CD14-positive monocyte (primary cell): ENCODE results near the gene MLLT10. TPM values are rescaled to one million over a fixed set of nuclear protein-coding genes. Genes with fewer than 3 reads are reported as not detected.

Source experiments
- DNase-seq, 3 donors: peaks; one replicate each; pipeline ENCODE4 v3.0.0-alpha.2; 2011 to 2022
- H2AFZ ChIP-seq: 2 replicates; pipeline ENCODE4 v1.6.0; 2012; ENCODE audit warnings: mild to moderate bottlenecking, low read depth, low read length, inconsistent platforms; ENCODE audit not compliant: insufficient read depth, poor library complexity, severe bottlenecking
- H3K27ac ChIP-seq, 2 donors: 1 replicate in 1 of 2; 2 replicates in 1 of 2; pipeline ENCODE4 v1.5.1; 2012 to 2013; ENCODE audit warnings: low read length in 2 of 2, control low read depth in 1 of 2, inconsistent platforms in 1 of 2, low read depth in 1 of 2, mild to moderate bottlenecking in 1 of 2
- H3K27me3 ChIP-seq, 2 donors: one replicate each; pipeline versions ENCODE4 v1.6.0 to v1.6.1; 2011 to 2013; ENCODE audit warnings: low read length in 2 of 2; ENCODE audit not compliant: control insufficient read depth in 2 of 2, insufficient read depth in 2 of 2
- H3K36me3 ChIP-seq, 2 donors: replicated peaks in 1 of 2; 1 replicate in 1 of 2; 2 replicates in 1 of 2; pipeline versions ENCODE4 v1.5.1 to v1.6.1; 2012 to 2013; ENCODE audit warnings: low read length in 2 of 2, control low read depth in 1 of 2, inconsistent platforms in 1 of 2, mild to moderate bottlenecking in 1 of 2; ENCODE audit not compliant: insufficient read depth in 2 of 2, control insufficient read depth in 1 of 2
- H3K4me1 ChIP-seq, 2 donors: 1 replicate in 1 of 2; 2 replicates in 1 of 2; pipeline versions ENCODE4 v1.5.1 to v1.6.1; 2012 to 2013; ENCODE audit warnings: low read length in 2 of 2, control low read depth in 1 of 2, inconsistent platforms in 1 of 2, mild to moderate bottlenecking in 1 of 2, moderate library complexity in 1 of 2; ENCODE audit not compliant: insufficient read depth in 2 of 2, control insufficient read depth in 1 of 2
- H3K4me2 ChIP-seq: replicated peaks from 2 replicates; pipeline ENCODE3; 2012; ENCODE audit warnings: low read length, moderate library complexity, mild to moderate bottlenecking; ENCODE audit not compliant: poor library complexity, severe bottlenecking; ENCODE audit errors: extremely low read depth
- H3K4me3 ChIP-seq, 3 experiments: fragments of 200-600 bp in 1 of 3; sonication (generic) in 1 of 3; replicated peaks in 1 of 3; 1 replicate in 2 of 3; 2 replicates in 1 of 3; pipeline ENCODE4 v1.5.1; 2011 to 2013; ENCODE audit warnings: low read length in 3 of 3, mild to moderate bottlenecking in 3 of 3, control low read depth in 2 of 3, low read depth in 2 of 3, inconsistent platforms in 1 of 3, moderate library complexity in 1 of 3
- H3K79me2 ChIP-seq: 2 replicates; pipeline ENCODE4 v1.6.0; 2012; ENCODE audit warnings: mild to moderate bottlenecking, control low read depth, inconsistent platforms, low read length, moderate library complexity; ENCODE audit not compliant: insufficient read depth
- H3K9ac ChIP-seq: 2 replicates; pipeline ENCODE4 v1.6.0; 2017; ENCODE audit warnings: low read length, mild to moderate bottlenecking; ENCODE audit not compliant: insufficient read depth, poor library complexity, severe bottlenecking
- H3K9me3 ChIP-seq, 2 donors: replicated peaks in 1 of 2; 1 replicate in 1 of 2; 2 replicates in 1 of 2; pipeline versions ENCODE4 v1.5.1 to v1.6.1; 2012 to 2013; ENCODE audit warnings: low read length in 2 of 2, control low read depth in 1 of 2; ENCODE audit not compliant: control insufficient read depth in 1 of 2, insufficient read depth in 1 of 2
- H4K20me1 ChIP-seq: 2 replicates; pipeline ENCODE4 v1.6.0; 2012; ENCODE audit warnings: mild to moderate bottlenecking, low read length, control low read depth, moderate library complexity; ENCODE audit not compliant: insufficient read depth
- H3K27ac Mint-ChIP-seq, 7 donors: one replicate each; pipeline ENCODE4 v1.8.0; 2020; ENCODE audit warnings: mild to moderate bottlenecking in 7 of 7, mixed read lengths in 7 of 7, moderate library complexity in 6 of 7, inconsistent platforms in 2 of 7
- H3K27me3 Mint-ChIP-seq, 3 donors: one replicate each; pipeline ENCODE4 v1.8.0; 2021 to 2022; ENCODE audit warnings: low read depth in 3 of 3, mild to moderate bottlenecking in 3 of 3, mixed read lengths in 3 of 3, moderate library complexity in 3 of 3, inconsistent platforms in 1 of 3
- H3K36me3 Mint-ChIP-seq, 2 donors: one replicate each; pipeline ENCODE4 v1.8.0; 2020; ENCODE audit warnings: mixed read lengths in 2 of 2, inconsistent platforms in 1 of 2, mild to moderate bottlenecking in 1 of 2
- H3K4me1 Mint-ChIP-seq: one replicate; pipeline ENCODE4 v1.8.0; 2020; ENCODE audit warnings: mild to moderate bottlenecking, mixed read lengths
- H3K4me3 Mint-ChIP-seq, 2 donors: one replicate each; pipeline ENCODE4 v1.8.0; 2020; ENCODE audit warnings: mild to moderate bottlenecking in 2 of 2, mixed read lengths in 2 of 2, moderate library complexity in 1 of 2
- H3K9me3 Mint-ChIP-seq, 7 donors: one replicate each; pipeline ENCODE4 v1.8.0; 2020 to 2022; ENCODE audit warnings: mixed read lengths in 7 of 7, mild to moderate bottlenecking in 6 of 7, moderate library complexity in 6 of 7, inconsistent platforms in 2 of 7
- WGBS: methylation state at CpG from one replicate; pipeline ENCODE4 v1.1.5; 2013; ENCODE audit warnings: missing lambda C conversion rate; ENCODE audit not compliant: insufficient coverage; 5-methylcytosine and 5-hydroxymethylcytosine counted together
- intact Hi-C, 2 donors: fragments of 100-400 bp; cut with micrococcal nuclease; formaldehyde crosslinking; loops; one replicate each; pipeline versions ENCODE4 v1.15.0 to v1.15.1; 2023
- polyA plus RNA-seq, 3 donors: library from polyadenylated mRNA; depleted of rRNA in 1 of 3; unstranded in 2 of 3; stranded (reverse) in 1 of 3; fragments of 300-500 nt in 2 of 3; fragments of >200 nt in 1 of 3; fragmentation: Illumina TruSeq in 2 of 3; gene quantifications; 1 replicate in 2 of 3; 2 replicates in 1 of 3; pipeline ENCODE4 v1.2.3, GENCODE V29; 2012 to 2021
- TF ChIP-seq, protein P1 (sequence below): fragments of 200-600 bp; IDR thresholded peaks from one replicate; pipeline ENCODE4 v1.8.0; 2022; ENCODE audit warnings: antibody characterized with exemption, mild to moderate bottlenecking

Gene MLLT10
- polyA plus RNA-seq, 3 donors = 4.9 to 39.1 (median 7.5) TPM

GRCh38 chr10:21532694-21533466, 1.2 kb upstream of the MLLT10 start:
- H3K4me1 ChIP-seq = peaks cover 18 to 26% of the 10 kb centered on the region in 2 donors
- peaks cover 34% of the 10 kb centered on the region for H3K79me2 ChIP-seq
- H3K27me3 Mint-ChIP-seq = no peaks in the 10 kb centered on the region
- H3K36me3 Mint-ChIP-seq = peaks cover 5 to 13% of the 10 kb centered on the region in 2 donors
- intact Hi-C loops = loop anchor here in 1 of 2 donors (10.0 kb wide), 3 partner anchors 692 to 1912 kb away; partner anchors contain the start of gene BMI1
- H3K27ac ChIP-seq = peak overlapping the region; percentile 81 to 82
- peak overlapping the region; percentile 75 to 95 (median 92) for H3K27ac Mint-ChIP-seq
- H3K4me2 ChIP-seq = peak overlapping the region; percentile 99
- H2AFZ ChIP-seq = peak overlapping the region; percentile 91
- H4K20me1 ChIP-seq = peaks cover 21% of the 10 kb centered on the region
- H3K9ac ChIP-seq = peak overlapping the region; percentile 75
- no peak for DNase-seq
- 19% methylated on average over 4 of the region's 10 CpGs for WGBS
- H3K4me3 ChIP-seq = peak overlapping the region; percentile 55 to 93 (median 91)
- TF ChIP-seq, protein P1, sequence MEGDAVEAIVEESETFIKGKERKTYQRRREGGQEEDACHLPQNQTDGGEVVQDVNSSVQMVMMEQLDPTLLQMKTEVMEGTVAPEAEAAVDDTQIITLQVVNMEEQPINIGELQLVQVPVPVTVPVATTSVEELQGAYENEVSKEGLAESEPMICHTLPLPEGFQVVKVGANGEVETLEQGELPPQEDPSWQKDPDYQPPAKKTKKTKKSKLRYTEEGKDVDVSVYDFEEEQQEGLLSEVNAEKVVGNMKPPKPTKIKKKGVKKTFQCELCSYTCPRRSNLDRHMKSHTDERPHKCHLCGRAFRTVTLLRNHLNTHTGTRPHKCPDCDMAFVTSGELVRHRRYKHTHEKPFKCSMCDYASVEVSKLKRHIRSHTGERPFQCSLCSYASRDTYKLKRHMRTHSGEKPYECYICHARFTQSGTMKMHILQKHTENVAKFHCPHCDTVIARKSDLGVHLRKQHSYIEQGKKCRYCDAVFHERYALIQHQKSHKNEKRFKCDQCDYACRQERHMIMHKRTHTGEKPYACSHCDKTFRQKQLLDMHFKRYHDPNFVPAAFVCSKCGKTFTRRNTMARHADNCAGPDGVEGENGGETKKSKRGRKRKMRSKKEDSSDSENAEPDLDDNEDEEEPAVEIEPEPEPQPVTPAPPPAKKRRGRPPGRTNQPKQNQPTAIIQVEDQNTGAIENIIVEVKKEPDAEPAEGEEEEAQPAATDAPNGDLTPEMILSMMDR = no peak
- H3K9me3 Mint-ChIP-seq = peaks cover 0 to 2% (median 0%) of the 10 kb centered on the region in 7 donors
- no peaks in the 10 kb centered on the region for H3K9me3 ChIP-seq
- no peaks in the 10 kb centered on the region for H3K27me3 ChIP-seq
- peaks cover 33% of the 10 kb centered on the region for H3K4me1 Mint-ChIP-seq
- peak overlapping the region; percentile 95 to 98 for H3K4me3 Mint-ChIP-seq
- H3K36me3 ChIP-seq = peaks cover 4 to 15% of the 10 kb centered on the region in 2 donors

DNA sequence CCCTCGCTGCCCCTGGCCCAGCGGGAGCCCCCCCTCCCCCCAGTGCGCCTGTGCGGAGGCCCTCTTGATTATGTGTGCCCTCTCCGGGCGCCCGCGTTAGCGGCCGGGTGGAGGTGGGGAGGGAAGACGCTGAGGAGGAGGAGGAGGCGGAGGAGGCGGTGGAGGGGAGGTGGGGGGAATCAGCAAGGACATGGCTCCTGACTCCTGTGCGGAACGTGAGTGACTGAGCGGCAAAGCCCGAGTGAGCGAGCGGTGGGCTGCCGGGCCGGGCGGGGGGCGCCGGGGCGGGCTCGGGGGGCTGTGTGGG, 201 bp downstream of the MLLT10 start:
- peak overlapping the region in 6 of 7 donors; percentile 32 to 89 (median 70) for H3K27ac Mint-ChIP-seq
- H3K4me3 Mint-ChIP-seq = peak overlapping the region; percentile 90 to 98
- 2% methylated on average over 7 of the region's 26 CpGs for WGBS
- H3K27me3 ChIP-seq = no peaks in the 10 kb centered on the region
- peak overlapping the region; percentile 70 to 82 for H3K27ac ChIP-seq
- peaks cover 15 to 21% of the 10 kb centered on the region in 2 donors for H3K4me1 ChIP-seq
- H3K9me3 ChIP-seq = no peaks in the 10 kb centered on the region
- peaks cover 42% of the 10 kb centered on the region for H3K79me2 ChIP-seq
- H3K36me3 Mint-ChIP-seq = peaks cover 13 to 26% of the 10 kb centered on the region in 2 donors
- peak overlapping the region; percentile 75 for H3K9ac ChIP-seq
- H3K36me3 ChIP-seq = peaks cover 17 to 28% of the 10 kb centered on the region in 2 donors
- no peak for DNase-seq
- H3K4me3 ChIP-seq = peak overlapping the region; percentile 55 to 93 (median 74)
- peaks cover 23% of the 10 kb centered on the region for H3K4me1 Mint-ChIP-seq
- no peaks in the 10 kb centered on the region for H3K27me3 Mint-ChIP-seq
- peaks cover 0 to 2% (median 0%) of the 10 kb centered on the region in 7 donors for H3K9me3 Mint-ChIP-seq
- H4K20me1 ChIP-seq = peaks cover 28% of the 10 kb centered on the region
- intact Hi-C loops = loop anchor here in 1 of 2 donors (10.0 kb wide), 3 partner anchors 691 to 1911 kb away; partner anchors contain the start of gene BMI1
- H2AFZ ChIP-seq = peak overlapping the region; percentile 53
- H3K4me2 ChIP-seq = peak overlapping the region; percentile 99
- TF ChIP-seq, protein P1 = no peak
